Measurements from ENCODE around the gene TYW3.

TYW3 gene

GRCh38 chr1:74732960-74733603 lies at the start of gene TYW3, which contains the start of gene CRYZ:
TSS of gene TYW3 (plus strand) at chr1:74733152. CDS start at chr1:74733245, 93 bp downstream.
TSS of gene CRYZ (minus strand) at chr1:74733050. CDS start at chr1:74724821, 8,229 bp downstream.
- peak; percentile 33 for FAIRE-seq

GRCh38 chr1:74683656-74684055 lies 49.3 kb upstream of the TYW3 start:
- no peak for FAIRE-seq

GRCh38 chr1:74684301-74684700 lies 48.7 kb upstream of the TYW3 start:
- FAIRE-seq, result no peak

GRCh38 chr1:74686928-74687327 lies 46.0 kb upstream of the TYW3 start:
- no peak for FAIRE-seq

GRCh38 chr1:74689621-74690363 lies 43.2 kb upstream of the TYW3 start:
- FAIRE-seq, result peak; percentile 99

DNA sequence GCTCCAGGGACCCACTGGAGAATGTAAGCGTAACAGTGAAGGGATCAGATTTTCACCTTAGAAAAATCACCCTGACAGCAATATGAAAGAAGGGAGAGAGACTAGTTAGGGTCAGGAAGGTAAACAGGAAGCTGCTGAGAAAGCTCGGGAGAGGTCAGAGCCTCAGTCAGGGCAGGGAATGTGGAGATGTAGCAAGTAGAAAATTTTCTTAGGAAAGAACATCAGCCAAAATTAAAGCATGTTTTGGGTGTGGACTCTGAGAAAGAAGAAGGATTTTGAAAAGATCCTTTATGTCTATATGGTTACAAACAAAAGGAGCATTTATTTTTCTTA lies 42.6 kb upstream of the TYW3 start:
- FAIRE-seq, result no peak

- no peak for FAIRE-seq
These were observed 42.0 kb upstream of the TYW3 start for GRCh38 chr1:74690909-74691308.

DNA sequence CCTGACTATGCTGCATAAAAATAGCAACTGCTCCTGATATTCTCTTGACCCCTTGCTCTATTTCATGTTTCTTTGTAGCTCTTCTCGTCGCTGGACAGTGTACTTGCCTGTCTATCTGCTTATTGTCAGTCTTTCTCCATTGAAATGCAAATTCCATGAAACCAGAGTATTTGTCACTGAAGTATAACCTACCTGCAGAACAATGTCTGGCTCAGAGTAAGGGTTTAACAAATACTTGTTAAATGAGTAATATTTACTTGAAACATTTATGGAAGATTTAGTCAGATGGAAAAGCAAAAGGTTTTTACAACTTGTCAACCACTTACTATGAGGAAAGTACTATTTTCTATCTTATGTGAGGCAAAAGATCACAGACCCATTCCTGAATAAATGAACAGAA lies 39.5 kb upstream of the TYW3 start:
- FAIRE-seq, result no peak

DNA sequence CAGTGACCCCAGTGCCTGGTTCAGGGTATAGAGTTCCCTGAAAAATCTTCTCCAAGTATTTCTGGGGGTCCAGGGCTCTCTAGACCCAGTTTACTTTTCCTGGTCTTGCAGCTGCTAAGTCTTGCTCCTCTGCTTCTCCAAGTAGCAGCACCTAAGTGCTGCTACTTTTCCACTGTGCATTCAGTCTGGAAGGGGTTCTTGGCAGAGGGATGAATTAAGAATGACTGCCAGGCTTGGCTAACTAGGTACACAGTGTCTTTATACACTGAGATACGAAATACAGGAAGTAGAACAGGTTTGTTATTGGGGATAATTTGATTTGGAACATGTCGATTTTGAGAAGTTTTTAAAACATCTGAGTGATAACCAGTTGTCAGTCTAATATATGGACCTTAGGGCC lies 35.1 kb upstream of the TYW3 start:
- FAIRE-seq, result no peak

- no peak for FAIRE-seq
These were observed 33.6 kb upstream of the TYW3 start for GRCh38 chr1:74699331-74699730.

GRCh38 chr1:74703386-74704182 lies 29.4 kb upstream of the TYW3 start:
- no peak for FAIRE-seq

GRCh38 chr1:74712881-74713280 lies 20.1 kb upstream of the TYW3 start:
- no peak for FAIRE-seq

- FAIRE-seq, result no peak
These were observed 19.1 kb upstream of the TYW3 start for GRCh38 chr1:74713849-74714248.

- no peak for FAIRE-seq
These were observed 18.3 kb upstream of the TYW3 start for GRCh38 chr1:74714429-74715235.

DNA sequence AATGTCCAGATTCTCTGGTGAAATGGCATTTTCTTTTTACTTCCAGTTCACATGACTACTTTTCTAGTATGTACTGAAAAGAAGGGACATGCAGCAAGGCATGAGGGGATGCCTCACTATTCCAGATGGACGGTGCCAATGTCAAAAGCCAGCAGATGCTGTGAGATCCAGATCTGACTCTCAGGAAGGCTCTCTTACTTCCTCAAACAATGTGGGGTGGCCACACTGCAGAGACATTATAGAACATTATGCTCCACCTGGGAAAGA lies 17.8 kb upstream of the TYW3 start:
- no peak for FAIRE-seq

DNA sequence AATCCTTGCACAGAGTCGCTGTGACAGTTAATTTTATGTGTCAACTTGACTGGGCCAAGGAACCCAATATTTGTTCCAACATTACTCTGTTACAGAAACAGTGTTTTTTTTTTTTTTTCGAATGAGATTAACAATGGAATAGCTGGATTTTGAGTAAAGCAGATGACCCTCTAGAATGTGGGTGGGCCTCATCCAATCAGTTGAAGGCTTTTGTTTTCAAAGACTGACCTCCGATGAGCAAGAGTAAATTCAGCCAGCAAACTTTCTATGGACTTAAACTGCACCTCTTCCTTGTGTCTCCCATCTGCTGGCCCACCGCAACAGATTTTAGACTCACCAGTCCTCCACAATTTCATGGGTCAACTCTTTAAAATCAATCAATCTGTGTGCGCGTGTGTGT lies 17.1 kb upstream of the TYW3 start:
- FAIRE-seq, result no peak

GRCh38 chr1:74716822-74717221 lies 16.1 kb upstream of the TYW3 start:
- no peak for FAIRE-seq

- no peak for FAIRE-seq
These were observed 15.3 kb upstream of the TYW3 start for GRCh38 chr1:74717626-74718025.

DNA sequence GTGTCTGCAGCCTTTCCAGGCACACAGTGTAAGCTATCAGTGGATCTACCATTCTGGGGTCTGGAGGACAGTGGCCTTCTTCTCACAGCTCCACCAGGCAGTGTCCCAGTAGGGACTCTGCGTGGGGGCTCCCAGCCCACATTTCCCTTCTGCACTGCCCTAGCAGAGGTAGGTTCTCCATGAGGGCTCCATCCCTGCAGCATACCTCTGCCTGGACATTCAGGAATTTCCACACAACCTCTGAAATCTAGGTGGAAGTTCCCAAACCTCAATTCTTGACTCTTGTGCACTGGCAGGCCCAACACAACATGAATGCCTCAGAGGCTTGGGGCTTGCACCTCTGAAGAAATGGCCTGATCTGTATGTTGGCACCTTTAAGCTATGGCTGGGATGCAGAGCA lies 6.9 kb upstream of the TYW3 start:
- no peak for FAIRE-seq

GRCh38 chr1:74728736-74729135 lies 4.2 kb upstream of the TYW3 start:
- no peak for FAIRE-seq

- no peak for FAIRE-seq
These were observed 3.0 kb upstream of the TYW3 start for GRCh38 chr1:74729741-74730478.

GRCh38 chr1:74731399-74732052 lies 1.4 kb upstream of the TYW3 start:
- peak; percentile 45 for FAIRE-seq

All from islet of Langerhans (tissue), 1 donor.